HCT116 (cell line): Measurements from ENCODE around the gene TNRC6C. TPM values are rescaled to one million over a fixed set of nuclear protein-coding genes. Genes with fewer than 3 reads are reported as not detected.

ENCODE experiments used
- ATAC-seq: fragments of 200-7000 bp; cut with Tn5 transposase; 2 replicates; pipeline ENCODE4 v1.9.1; 2020; ENCODE audit warnings: mild to moderate bottlenecking, moderate library complexity
- BruUV-seq: library from RNA; stranded (reverse); fragments of 400-500 nt; replicated peaks from 2 replicates; lab custom pipeline; 2021; lab: Mats Ljungman, UMichigan
- CTCF ChIA-PET: fragments of 300-600 bp; sonication (Branson Sonifier 250); formaldehyde crosslinking; loops from one replicate; lab custom pipeline; 2021; ENCODE audit warnings: antibody characterized with exemption; lab: Charles Lee
- POLR2A ChIA-PET: fragments of 300-600, 350-600 bp; sonication (Branson Sonifier 250); formaldehyde crosslinking; loops from one replicate; lab custom pipeline; 2021; ENCODE audit warnings: antibody characterized with exemption; lab: Charles Lee
- RAD21 ChIA-PET, 2 experiments: fragments of 300-600 bp; sonication (Branson Sonifier 250); formaldehyde crosslinking; loops; one replicate each; lab custom pipeline; 2023; ENCODE audit warnings: low total read pairs in 2 of 2; ENCODE audit not compliant: uncharacterized antibody in 2 of 2, unreplicated experiment in 2 of 2, low non-redundant PET in 1 of 2; lab: Charles Lee
- DNase-seq: peaks from one replicate; pipeline ENCODE4 v3.0.0-alpha.2; 2010; ENCODE audit warnings: low read depth, low spot score
- H2AFZ ChIP-seq: fragments of 200-600 bp; shearing (Covaris generic), sonication (generic); 2 replicates; pipeline ENCODE4 v1.6.1; 2017; ENCODE audit warnings: low read depth, mixed run types, mixed read lengths, antibody characterized with exemption, low read length; ENCODE audit not compliant: poor library complexity, severe bottlenecking
- H3K27ac ChIP-seq: 2 replicates; pipeline ENCODE4 v1.5.1; 2012; ENCODE audit warnings: low read depth, low read length
- H3K27me3 ChIP-seq: fragments of 200-600 bp; sonication (generic); 2 replicates; pipeline ENCODE4 v1.6.1; 2016; ENCODE audit warnings: mixed run types, low read length, mixed read lengths; ENCODE audit not compliant: insufficient read depth
- H3K36me3 ChIP-seq, 2 experiments: fragments of 200-500 bp in 1 of 2; fragments of 200-600 bp in 1 of 2; sonication (Bioruptor generic) in 1 of 2; sonication (generic) in 1 of 2; 2 replicates each; pipeline versions ENCODE4 v1.5.1 to v1.6.1; 2014 to 2016; ENCODE audit warnings: low read length in 2 of 2, inconsistent platforms in 1 of 2, mixed read lengths in 1 of 2, mixed run types in 1 of 2; ENCODE audit not compliant: insufficient read depth in 2 of 2, control insufficient read depth in 1 of 2
- H3K4me1 ChIP-seq, 2 experiments: fragments of 200-600 bp in 1 of 2; sonication (generic) in 1 of 2; 2 replicates each; pipeline versions ENCODE4 v1.5.1 to v1.6.1; 2012 to 2017; ENCODE audit warnings: low read length in 2 of 2, inconsistent platforms in 1 of 2, mild to moderate bottlenecking in 1 of 2, mixed read lengths in 1 of 2, mixed run types in 1 of 2, moderate library complexity in 1 of 2; ENCODE audit not compliant: insufficient read depth in 2 of 2, control insufficient read depth in 1 of 2
- H3K4me2 ChIP-seq: fragments of 200-600 bp; sonication (generic); 2 replicates; pipeline ENCODE4 v1.6.1; 2017; ENCODE audit warnings: mixed run types, low read length, mixed read lengths
- H3K4me3 ChIP-seq, 2 experiments: fragments of 200-600 bp in 1 of 2; sonication (generic) in 1 of 2; replicated peaks in 1 of 2; 2 replicates each; pipeline ENCODE4 v1.5.1; 2011 to 2016; ENCODE audit warnings: low read length in 2 of 2, control low read depth in 1 of 2, low read depth in 1 of 2, mild to moderate bottlenecking in 1 of 2, mixed read lengths in 1 of 2, mixed run types in 1 of 2
- H3K79me2 ChIP-seq: fragments of 200-600 bp; sonication (generic); 2 replicates; pipeline ENCODE4 v1.6.1; 2017; ENCODE audit warnings: mild to moderate bottlenecking, mixed run types, low read length, moderate library complexity, mixed read lengths; ENCODE audit not compliant: insufficient read depth
- H3K9ac ChIP-seq: fragments of 200-600 bp; sonication (generic); 2 replicates; pipeline ENCODE4 v1.6.1; 2016; ENCODE audit warnings: low read length, mixed read lengths
- H3K9me2 ChIP-seq: fragments of 200-600 bp; sonication (generic), shearing (Covaris generic); 2 replicates; pipeline ENCODE4 v1.6.1; 2017; ENCODE audit warnings: mixed run types, mild to moderate bottlenecking, moderate library complexity; ENCODE audit not compliant: insufficient read depth
- H3K9me3 ChIP-seq, 2 experiments: fragments of 200-500 bp in 1 of 2; fragments of 200-600 bp in 1 of 2; sonication (Bioruptor generic) in 1 of 2; sonication (generic) in 1 of 2; 2 replicates each; pipeline ENCODE4 v1.6.1; 2014 to 2017; ENCODE audit warnings: low read length in 2 of 2, mixed read lengths in 2 of 2, inconsistent platforms in 1 of 2, low read depth in 1 of 2, mild to moderate bottlenecking in 1 of 2, mixed run types in 1 of 2, moderate library complexity in 1 of 2; ENCODE audit not compliant: control insufficient read depth in 1 of 2, insufficient read depth in 1 of 2
- H4K20me1 ChIP-seq: fragments of 200-600 bp; sonication (generic), shearing (Covaris generic); 2 replicates; pipeline ENCODE4 v1.6.1; 2017; ENCODE audit warnings: mixed run types, mild to moderate bottlenecking, moderate library complexity; ENCODE audit not compliant: insufficient read depth
- POLR2A ChIP-seq: IDR thresholded peaks from 2 replicates; pipeline ENCODE4 v1.7.0; 2011; ENCODE audit warnings: borderline replicate concordance; ENCODE audit not compliant: insufficient read depth, insufficient read length; ENCODE audit errors: extremely low read depth
- RAD21 ChIP-seq: IDR thresholded peaks from 2 replicates; pipeline ENCODE4 v1.6.1; 2012; ENCODE audit warnings: low read depth, mild to moderate bottlenecking
- intact Hi-C: fragments of 100-400 bp; cut with micrococcal nuclease; formaldehyde crosslinking; loops from 2 replicates; pipeline ENCODE4 v1.10.0; 2022
- total RNA-seq: library from RNA; stranded (reverse); gene quantifications from one replicate; pipeline ENCODE4 v1.2.1, GENCODE V29; 2021; ENCODE audit not compliant: unreplicated experiment

The TNRC6C gene
- total RNA-seq, 1 experiment from 2014 or later = 23.4 TPM

GRCh38 chr17:78092794-78093324, 134.4 kb downstream of the TNRC6C start:
- CTCF ChIA-PET = interaction anchor here (1.2 kb wide), 1 partner anchor 8 kb away, joined by 9 read pairs; no protein-coding TSS in a partner anchor
- Histone ChIP-seq H3K27me3 (no peaks in the 10 kb centered on the region), H3K9me3 (no peaks in the 10 kb centered on the region), H2AFZ (no peak overlapping the region), H3K4me1 (no peaks in the 10 kb centered on the region), H3K9ac (no peak overlapping the region), H3K4me2 (no peak overlapping the region), H3K4me3 (no peak overlapping the region), H4K20me1 (no peaks in the 10 kb centered on the region), H3K36me3 (peaks cover 7 to 30% of the 10 kb centered on the region in 2 experiments; a peak in 3 of 4 replicates), H3K27ac (no peak overlapping the region), H3K9me2 (no peaks in the 10 kb centered on the region), H3K79me2 (no peaks in the 10 kb centered on the region)
- TF ChIP-seq POLR2A = no peak
- BruUV-seq = no TSS peak
- no peak for ATAC-seq
- DNase-seq = no peak
- intact Hi-C loops = no loop called here
- RAD21 ChIA-PET = interaction anchor here in 1 of 2 experiments (0.6 kb wide), 1 partner anchor 20 kb away, joined by 3 read pairs; no protein-coding TSS in a partner anchor
- POLR2A ChIA-PET = interaction anchor here (0.6 kb wide), 1 partner anchor 13 kb away, joined by 3 read pairs; no protein-coding TSS in a partner anchor

- intact Hi-C loops = no loop called here
- RAD21 ChIA-PET = no interaction called here
Observed at GRCh38 chr17:78095035-78095434, 136.5 kb downstream of the TNRC6C start.

More at GRCh38 chr17:78095035-78095434, 136.5 kb downstream of the TNRC6C start:
- H3K9ac ChIP-seq = no peak overlapping the region
- DNase-seq = no peak
- POLR2A ChIA-PET = interaction anchor here (0.7 kb wide), 1 partner anchor 136 kb away, joined by 4 read pairs; no protein-coding TSS in a partner anchor
- H3K79me2 ChIP-seq = no peaks in the 10 kb centered on the region
- peaks cover 13 to 32% of the 10 kb centered on the region in 2 experiments; a peak in 3 of 4 replicates for H3K36me3 ChIP-seq
- no peak for ATAC-seq
- no peak overlapping the region for H3K4me3 ChIP-seq
- H3K4me1 ChIP-seq = no peaks in the 10 kb centered on the region
- TF ChIP-seq RAD21 = no peak
- TF ChIP-seq, all 23 proteins: peak for 0
- no peaks in the 10 kb centered on the region for H3K9me2 ChIP-seq
- no TSS peak for BruUV-seq
- no peaks in the 10 kb centered on the region for H3K9me3 ChIP-seq
- CTCF ChIA-PET = interaction anchor here (3.8 kb wide), 1 partner anchor 10 kb away, joined by 21 read pairs; no protein-coding TSS in a partner anchor
- H3K27me3 ChIP-seq = no peaks in the 10 kb centered on the region
- H4K20me1 ChIP-seq = no peaks in the 10 kb centered on the region
- H3K4me2 ChIP-seq = no peak overlapping the region
- no peak overlapping the region for H2AFZ ChIP-seq
- H3K27ac ChIP-seq = no peak overlapping the region
